ENCODE measurements around the gene CDH13. TPM values are rescaled to one million over a fixed set of nuclear protein-coding genes. Genes with fewer than 3 reads are reported as not detected.

Gene CDH13
- total and polyA plus RNA-seq, 2 donors (not counting 3 experiments of a cell fraction or from before 2014, with no cell fraction given), result 96.6 to 124 TPM

DNA sequence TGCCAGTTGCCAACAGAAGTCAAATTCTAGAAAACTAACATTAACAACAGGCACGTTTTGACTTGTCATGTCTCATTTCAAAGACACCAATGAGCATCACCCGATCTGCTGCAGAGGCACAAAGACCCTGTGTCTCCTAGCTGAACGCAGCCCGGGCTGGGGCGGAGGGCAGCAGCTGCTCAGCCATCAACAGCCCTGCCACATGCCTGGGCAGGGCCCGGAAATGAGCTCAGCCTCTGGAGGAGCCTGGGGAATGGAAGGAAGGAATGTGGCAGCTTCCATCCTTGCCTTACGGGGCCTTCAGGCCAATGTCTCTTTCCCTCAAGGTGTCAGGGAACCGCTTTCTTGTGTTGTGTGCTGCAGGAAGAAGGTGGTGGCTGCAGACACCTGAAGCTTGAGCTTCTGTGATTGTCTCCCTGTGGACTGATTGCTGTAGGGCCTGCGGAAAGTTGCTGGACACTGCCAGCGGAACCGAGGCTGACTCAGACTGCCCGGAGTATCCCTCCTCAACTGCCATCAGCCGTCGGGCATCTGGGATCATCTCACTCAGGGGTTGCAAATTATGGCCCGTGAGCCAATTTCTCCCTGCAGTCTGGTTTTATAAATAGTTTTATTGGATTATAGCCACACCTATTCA is 7.3 kb downstream of the CDH13 start:
- ChIA-PET CTCF (interaction anchor here (0.9 to 1.9 kb wide), 10 partner anchors 19 to 303 kb away, joined by 3 to 5 read pairs (median 3); no protein-coding TSS in a partner anchor), POLR2A (interaction anchor here (0.8 to 1.4 kb wide), 2 partner anchors 21 to 366 kb away, joined by 4 to 7 read pairs; no protein-coding TSS in a partner anchor)
- Histone ChIP-seq H3K36me3 (ENCODE audit: control insufficient read depth in 2 of 2, extremely low read depth in 1 of 2, insufficient read depth in 2 of 2, low read length in 2 of 2) (no peaks in the 10 kb centered on the region), H3K9me1 (replicated peaks; ENCODE audit: control insufficient read depth, extremely low read depth, insufficient read depth, low read length) (no peaks in the 10 kb centered on the region), H3K9me3 (replicated peaks; ENCODE audit: control insufficient read depth, insufficient read depth, low read length) (no peaks in the 10 kb centered on the region), H3K9ac (replicated peaks; ENCODE audit: extremely low read depth, insufficient read depth, low read length) (peak overlapping the region; percentile 51), H3K79me2 (ENCODE audit: control insufficient read depth, insufficient read depth, low read length) (peaks cover 35% of the 10 kb centered on the region), H3K4me1 (ENCODE audit: control insufficient read depth, extremely low read depth, insufficient read depth, low read length) (peaks cover 78% of the 10 kb centered on the region), H4K20me1 (replicated peaks; ENCODE audit: control insufficient read depth, extremely low read depth, insufficient read depth, low read length) (no peaks in the 10 kb centered on the region), H3K4me2 (ENCODE audit: insufficient read depth, low read length) (peak overlapping the region; percentile 23), H3K27ac (ENCODE audit: insufficient read depth, low read depth, low read length) (peak overlapping the region; percentile 78), H3K27me3 (ENCODE audit: control insufficient read depth in 2 of 2, insufficient read depth in 2 of 2, low read length in 2 of 2) (no peaks in the 10 kb centered on the region), H3K4me3 (replicated peaks in 1 of 3; ENCODE audit: insufficient read depth in 1 of 3, low read depth in 1 of 3, low read length in 3 of 3) (no peak overlapping the region), H2AFZ (ENCODE audit: low read depth, low read length) (peak overlapping the region; percentile 40)
- intact Hi-C loops (cut with micrococcal nuclease), result loop anchor here (1.0 kb wide), 1 partner anchor 67 kb away; no protein-coding TSS in a partner anchor
- dilution Hi-C loops (cut with MboI; ENCODE audit: extremely low pct_ligation_motif_present, low sequenced_read_pairs), result no loop called here
- DNase-seq (ENCODE audit: low read depth, low spot score), result peak; percentile 87
- peak; percentile 78 for FAIRE-seq
- TF ChIP-seq FOS (IDR thresholded peaks at IDR 0.05; ENCODE audit: borderline replicate concordance, insufficient read depth, low read length) (peak; percentile 64), GATA2 (IDR thresholded peaks at IDR 0.05; ENCODE audit: insufficient read depth, insufficient read length, low read depth, low read length) (peak; percentile 54), POLR2AphosphoS5 (IDR thresholded peaks at IDR 0.05; ENCODE audit: insufficient read depth, low read depth, low read length) (peak; percentile 62), CTCF (IDR thresholded peaks at IDR 0.05; ENCODE audit: extremely low read depth in 1 of 2, insufficient read depth in 1 of 2, low read depth in 1 of 2, low read length in 2 of 2) (no peak), MYC (IDR thresholded peaks at IDR 0.05; ENCODE audit: low read depth, low read length) (peak; percentile 88), EZH2 (IDR thresholded peaks at IDR 0.05; ENCODE audit: borderline replicate concordance, low read depth, low read length, severe bottlenecking) (no peak), JUN (IDR thresholded peaks at IDR 0.05; ENCODE audit: borderline replicate concordance, insufficient read depth, insufficient read length, low read depth) (peak; percentile 63), POLR2A (IDR thresholded peaks at IDR 0.05; ENCODE audit: low read depth, low read length) (peak; percentile 27)
- TF ChIP-seq, protein P1, sequence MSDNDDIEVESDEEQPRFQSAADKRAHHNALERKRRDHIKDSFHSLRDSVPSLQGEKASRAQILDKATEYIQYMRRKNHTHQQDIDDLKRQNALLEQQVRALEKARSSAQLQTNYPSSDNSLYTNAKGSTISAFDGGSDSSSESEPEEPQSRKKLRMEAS (IDR thresholded peaks at IDR 0.05; ENCODE audit: insufficient read depth, insufficient read length), result peak; percentile 38
- BruUV-seq (replicated peaks), result TSS peak; percentile 26

Data from endothelial cell of umbilical vein (primary cell).